HUES64 (cell line): Measurements from ENCODE around the gene FAM114A1.

Source experiments
- H3K27ac ChIP-seq: 2 replicates; pipeline ENCODE4 v1.7.0; 2013; ENCODE audit warnings: low read depth, low read length, inconsistent platforms
- H3K27me3 ChIP-seq: 2 replicates; pipeline ENCODE4 v1.6.1; 2013; ENCODE audit warnings: mild to moderate bottlenecking, low read length; ENCODE audit not compliant: insufficient read depth
- H3K36me3 ChIP-seq: 2 replicates; pipeline ENCODE4 v1.6.1; 2013; ENCODE audit warnings: mild to moderate bottlenecking, low read length; ENCODE audit not compliant: insufficient read depth
- H3K4me1 ChIP-seq: 2 replicates; pipeline ENCODE4 v1.6.1; 2013; ENCODE audit warnings: mild to moderate bottlenecking, low read length, moderate library complexity; ENCODE audit not compliant: insufficient read depth
- H3K4me3 ChIP-seq: 2 replicates; pipeline ENCODE4 v1.5.1; 2013; ENCODE audit warnings: mild to moderate bottlenecking, low read length, moderate library complexity
- H3K9ac ChIP-seq: 2 replicates; pipeline ENCODE4 v1.6.1; 2013; ENCODE audit warnings: mild to moderate bottlenecking, low read depth, low read length
- H3K9me3 ChIP-seq: 2 replicates; pipeline ENCODE4 v1.6.1; 2013; ENCODE audit warnings: low read depth, low read length; ENCODE audit not compliant: insufficient read depth
- WGBS: fragments of 150-250, 120-280 bp; methylation state at CpG from one replicate; pipeline ENCODE4 v1.1.7; 2013; ENCODE audit warnings: missing lambda C conversion rate; 5-methylcytosine and 5-hydroxymethylcytosine counted together

Gene FAM114A1

GRCh38 chr4:38858097-38858420 is 9.5 kb upstream of the FAM114A1 start:
- peaks cover 13% of the 10 kb centered on the region; the same call in 1 of the 2 replicates for H3K4me1 ChIP-seq
- 0 out of 2 replicates have a peak overlapping the region, but pooled peaks have one; percentile 14 for H3K27ac ChIP-seq
- no peak overlapping the region for H3K4me3 ChIP-seq
- no peak overlapping the region for H3K9ac ChIP-seq
- H3K9me3 ChIP-seq: no peaks in the 10 kb centered on the region
- 88% methylated on average over 3 of the region's 3 CpGs for WGBS
- no peaks in the 10 kb centered on the region for H3K27me3 ChIP-seq
- H3K36me3 ChIP-seq: no peaks in the 10 kb centered on the region

- Histone ChIP-seq H3K9me3 (no peaks in the 10 kb centered on the region), H3K4me3 (no peak overlapping the region), H3K9ac (no peak overlapping the region), H3K27ac (no peak overlapping the region), H3K4me1 (peaks cover 13% of the 10 kb centered on the region; the same call in 1 of the 2 replicates), H3K36me3 (no peaks in the 10 kb centered on the region), H3K27me3 (no peaks in the 10 kb centered on the region)
- 90% methylated on average over 6 of the region's 7 CpGs for WGBS
These were observed 8.1 kb upstream of the FAM114A1 start for GRCh38 chr4:38859501-38859900.

- Histone ChIP-seq H3K9ac (no peak overlapping the region), H3K27ac (no peak overlapping the region), H3K27me3 (no peaks in the 10 kb centered on the region)
These were observed 6.7 kb upstream of the FAM114A1 start for GRCh38 chr4:38860788-38861424.

GRCh38 chr4:38861791-38862190 is 5.8 kb upstream of the FAM114A1 start:
- peaks cover 10% of the 10 kb centered on the region for H3K4me1 ChIP-seq
- WGBS: 91% methylated on average over 4 of the region's 4 CpGs
- H3K9ac ChIP-seq: no peak overlapping the region
- H3K27me3 ChIP-seq: no peaks in the 10 kb centered on the region; the same call in 1 of the 2 replicates
- H3K4me3 ChIP-seq: no peak overlapping the region
- H3K36me3 ChIP-seq: no peaks in the 10 kb centered on the region
- H3K27ac ChIP-seq: no peak overlapping the region
- no peaks in the 10 kb centered on the region for H3K9me3 ChIP-seq

More at GRCh38 chr4:38860788-38861424, 6.7 kb upstream of the FAM114A1 start:
- Histone ChIP-seq H3K36me3 (no peaks in the 10 kb centered on the region), H3K4me1 (peaks cover 13% of the 10 kb centered on the region; the same call in 1 of the 2 replicates), H3K4me3 (no peak overlapping the region), H3K9me3 (no peaks in the 10 kb centered on the region)
- 23% methylated on average over 5 of the region's 5 CpGs for WGBS

GRCh38 chr4:38865445-38865844 is 2.2 kb upstream of the FAM114A1 start:
- WGBS: 79% methylated on average over 6 of the region's 6 CpGs

GRCh38 chr4:38866973-38867477 is 581 bp upstream of the FAM114A1 start:
- Histone ChIP-seq H3K27me3 (peaks cover 11% of the 10 kb centered on the region), H3K9ac (peak overlapping the region; percentile 80), H3K36me3 (no peaks in the 10 kb centered on the region), H3K9me3 (no peaks in the 10 kb centered on the region), H3K27ac (no peak overlapping the region), H3K4me3 (peak overlapping the region; percentile 57), H3K4me1 (peaks cover 5% of the 10 kb centered on the region)
- 62% methylated on average over 10 of the region's 11 CpGs for WGBS

More at GRCh38 chr4:38865445-38865844, 2.2 kb upstream of the FAM114A1 start:
- H3K9ac ChIP-seq: no peak overlapping the region
- no peak overlapping the region for H3K27ac ChIP-seq
- peaks cover 11% of the 10 kb centered on the region for H3K27me3 ChIP-seq
- H3K4me3 ChIP-seq: no peak overlapping the region
- H3K9me3 ChIP-seq: no peaks in the 10 kb centered on the region
- H3K4me1 ChIP-seq: peaks cover 5% of the 10 kb centered on the region
- no peaks in the 10 kb centered on the region for H3K36me3 ChIP-seq

GRCh38 chr4:38868059-38868960 is 704 bp downstream of the FAM114A1 start:
- Histone ChIP-seq H3K4me1 (peaks cover 5% of the 10 kb centered on the region), H3K4me3 (peak overlapping the region; percentile 57), H3K27me3 (peaks cover 11% of the 10 kb centered on the region), H3K27ac (no peak overlapping the region), H3K36me3 (no peaks in the 10 kb centered on the region), H3K9ac (peak overlapping the region; percentile 80), H3K9me3 (no peaks in the 10 kb centered on the region)
- 14% methylated on average over 29 of the region's 30 CpGs for WGBS

GRCh38 chr4:38869511-38869910 is 1.9 kb downstream of the FAM114A1 start:
- Histone ChIP-seq H3K9me3 (no peaks in the 10 kb centered on the region), H3K27me3 (peaks cover 11% of the 10 kb centered on the region), H3K4me1 (peaks cover 5% of the 10 kb centered on the region), H3K27ac (no peak overlapping the region), H3K9ac (no peak overlapping the region), H3K4me3 (no peak overlapping the region), H3K36me3 (no peaks in the 10 kb centered on the region)
- 87% methylated on average over 2 of the region's 2 CpGs for WGBS

- no peak overlapping the region for H3K9ac ChIP-seq
- peaks cover 5% of the 10 kb centered on the region for H3K4me1 ChIP-seq
- H3K4me3 ChIP-seq: no peak overlapping the region
- H3K9me3 ChIP-seq: no peaks in the 10 kb centered on the region
- peaks cover 11% of the 10 kb centered on the region for H3K27me3 ChIP-seq
- 92% methylated on average over 7 of the region's 7 CpGs for WGBS
- H3K36me3 ChIP-seq: no peaks in the 10 kb centered on the region
- no peak overlapping the region for H3K27ac ChIP-seq
These were observed 2.6 kb downstream of the FAM114A1 start for GRCh38 chr4:38870098-38870808.

GRCh38 chr4:38871593-38871992 is 4.0 kb downstream of the FAM114A1 start:
- 98% methylated on average over 1 of the region's 1 CpG for WGBS
- H3K27ac ChIP-seq: no peak overlapping the region
- peaks cover 5% of the 10 kb centered on the region for H3K4me1 ChIP-seq

GRCh38 chr4:38872620-38873019 is 5.0 kb downstream of the FAM114A1 start:
- Histone ChIP-seq H3K27me3 (peaks cover 8% of the 10 kb centered on the region), H3K27ac (no peak overlapping the region), H3K36me3 (no peaks in the 10 kb centered on the region), H3K9me3 (no peaks in the 10 kb centered on the region), H3K4me1 (no peaks in the 10 kb centered on the region), H3K9ac (no peak overlapping the region), H3K4me3 (no peak overlapping the region)
- WGBS: 89% methylated on average over 5 of the region's 5 CpGs

More at GRCh38 chr4:38871593-38871992, 4.0 kb downstream of the FAM114A1 start:
- Histone ChIP-seq H3K36me3 (no peaks in the 10 kb centered on the region), H3K4me3 (no peak overlapping the region), H3K9me3 (no peaks in the 10 kb centered on the region), H3K9ac (no peak overlapping the region), H3K27me3 (peaks cover 11% of the 10 kb centered on the region)
